HCT116 (cell line): ENCODE measurements around the gene TCF7L1. TPM values are rescaled to one million over a fixed set of nuclear protein-coding genes. Genes with fewer than 3 reads are reported as not detected.

Experiments used
- ATAC-seq: fragments of 200-7000 bp; cut with Tn5 transposase; 2 replicates; pipeline ENCODE4 v1.9.1; 2020; ENCODE audit warnings: mild to moderate bottlenecking, moderate library complexity
- BruUV-seq: library from RNA; stranded (reverse); fragments of 400-500 nt; replicated peaks from 2 replicates; lab custom pipeline; 2021; lab: Mats Ljungman, UMichigan
- CTCF ChIA-PET: fragments of 300-600 bp; sonication (Branson Sonifier 250); formaldehyde crosslinking; loops from one replicate; lab custom pipeline; 2021; ENCODE audit warnings: antibody characterized with exemption; lab: Charles Lee
- POLR2A ChIA-PET: fragments of 300-600, 350-600 bp; sonication (Branson Sonifier 250); formaldehyde crosslinking; loops from one replicate; lab custom pipeline; 2021; ENCODE audit warnings: antibody characterized with exemption; lab: Charles Lee
- RAD21 ChIA-PET, 2 experiments: fragments of 300-600 bp; sonication (Branson Sonifier 250); formaldehyde crosslinking; loops; one replicate each; lab custom pipeline; 2023; ENCODE audit warnings: low total read pairs in 2 of 2; ENCODE audit not compliant: uncharacterized antibody in 2 of 2, unreplicated experiment in 2 of 2, low non-redundant PET in 1 of 2; lab: Charles Lee
- DNase-seq: peaks from one replicate; pipeline ENCODE4 v3.0.0-alpha.2; 2010; ENCODE audit warnings: low read depth, low spot score
- H2AFZ ChIP-seq: fragments of 200-600 bp; shearing (Covaris generic), sonication (generic); 2 replicates; pipeline ENCODE4 v1.6.1; 2017; ENCODE audit warnings: low read depth, mixed run types, mixed read lengths, antibody characterized with exemption, low read length; ENCODE audit not compliant: poor library complexity, severe bottlenecking
- H3K27ac ChIP-seq: 2 replicates; pipeline ENCODE4 v1.5.1; 2012; ENCODE audit warnings: low read depth, low read length
- H3K27me3 ChIP-seq: fragments of 200-600 bp; sonication (generic); 2 replicates; pipeline ENCODE4 v1.6.1; 2016; ENCODE audit warnings: mixed run types, low read length, mixed read lengths; ENCODE audit not compliant: insufficient read depth
- H3K36me3 ChIP-seq, 2 experiments: fragments of 200-500 bp in 1 of 2; fragments of 200-600 bp in 1 of 2; sonication (Bioruptor generic) in 1 of 2; sonication (generic) in 1 of 2; 2 replicates each; pipeline versions ENCODE4 v1.5.1 to v1.6.1; 2014 to 2016; ENCODE audit warnings: low read length in 2 of 2, inconsistent platforms in 1 of 2, mixed read lengths in 1 of 2, mixed run types in 1 of 2; ENCODE audit not compliant: insufficient read depth in 2 of 2, control insufficient read depth in 1 of 2
- H3K4me1 ChIP-seq, 2 experiments: fragments of 200-600 bp in 1 of 2; sonication (generic) in 1 of 2; 2 replicates each; pipeline versions ENCODE4 v1.5.1 to v1.6.1; 2012 to 2017; ENCODE audit warnings: low read length in 2 of 2, inconsistent platforms in 1 of 2, mild to moderate bottlenecking in 1 of 2, mixed read lengths in 1 of 2, mixed run types in 1 of 2, moderate library complexity in 1 of 2; ENCODE audit not compliant: insufficient read depth in 2 of 2, control insufficient read depth in 1 of 2
- H3K4me2 ChIP-seq: fragments of 200-600 bp; sonication (generic); 2 replicates; pipeline ENCODE4 v1.6.1; 2017; ENCODE audit warnings: mixed run types, low read length, mixed read lengths
- H3K4me3 ChIP-seq, 2 experiments: fragments of 200-600 bp in 1 of 2; sonication (generic) in 1 of 2; replicated peaks in 1 of 2; 2 replicates each; pipeline ENCODE4 v1.5.1; 2011 to 2016; ENCODE audit warnings: low read length in 2 of 2, control low read depth in 1 of 2, low read depth in 1 of 2, mild to moderate bottlenecking in 1 of 2, mixed read lengths in 1 of 2, mixed run types in 1 of 2
- H3K79me2 ChIP-seq: fragments of 200-600 bp; sonication (generic); 2 replicates; pipeline ENCODE4 v1.6.1; 2017; ENCODE audit warnings: mild to moderate bottlenecking, mixed run types, low read length, moderate library complexity, mixed read lengths; ENCODE audit not compliant: insufficient read depth
- H3K9ac ChIP-seq: fragments of 200-600 bp; sonication (generic); 2 replicates; pipeline ENCODE4 v1.6.1; 2016; ENCODE audit warnings: low read length, mixed read lengths
- H3K9me2 ChIP-seq: fragments of 200-600 bp; sonication (generic), shearing (Covaris generic); 2 replicates; pipeline ENCODE4 v1.6.1; 2017; ENCODE audit warnings: mixed run types, mild to moderate bottlenecking, moderate library complexity; ENCODE audit not compliant: insufficient read depth
- H3K9me3 ChIP-seq, 2 experiments: fragments of 200-500 bp in 1 of 2; fragments of 200-600 bp in 1 of 2; sonication (Bioruptor generic) in 1 of 2; sonication (generic) in 1 of 2; 2 replicates each; pipeline ENCODE4 v1.6.1; 2014 to 2017; ENCODE audit warnings: low read length in 2 of 2, mixed read lengths in 2 of 2, inconsistent platforms in 1 of 2, low read depth in 1 of 2, mild to moderate bottlenecking in 1 of 2, mixed run types in 1 of 2, moderate library complexity in 1 of 2; ENCODE audit not compliant: control insufficient read depth in 1 of 2, insufficient read depth in 1 of 2
- H4K20me1 ChIP-seq: fragments of 200-600 bp; sonication (generic), shearing (Covaris generic); 2 replicates; pipeline ENCODE4 v1.6.1; 2017; ENCODE audit warnings: mixed run types, mild to moderate bottlenecking, moderate library complexity; ENCODE audit not compliant: insufficient read depth
- ATF3 ChIP-seq: IDR thresholded peaks from 2 replicates; pipeline ENCODE4 v1.6.1; 2012
- CBX3 ChIP-seq: IDR thresholded peaks from 2 replicates; pipeline ENCODE4 v1.6.1; 2012; ENCODE audit warnings: low read depth
- CTCF ChIP-seq, 3 experiments: fragments of 200-600 bp in 1 of 3; sonication (generic) in 1 of 3; IDR thresholded peaks in 2 of 3; conservative IDR thresholded peaks in 1 of 3; 2 replicates each; pipeline ENCODE4 v1.5.1; 2012 to 2017; ENCODE audit warnings: low read depth in 2 of 3, low read length in 2 of 3, antibody characterized with exemption in 1 of 3, borderline replicate concordance in 1 of 3, control low read depth in 1 of 3, mild to moderate bottlenecking in 1 of 3, mixed read lengths in 1 of 3, mixed run types in 1 of 3, moderate library complexity in 1 of 3; ENCODE audit not compliant: insufficient read depth in 1 of 3
- ELF1 ChIP-seq: IDR thresholded peaks from 2 replicates; pipeline ENCODE4 v1.6.1; 2012; ENCODE audit warnings: low read depth, borderline replicate concordance
- EZH2 ChIP-seq: fragments of 200-600 bp; sonication (generic); IDR thresholded peaks from 2 replicates; pipeline ENCODE4 v1.6.1; 2017; ENCODE audit warnings: antibody characterized with exemption, mixed run types
- MAX ChIP-seq: IDR thresholded peaks from 2 replicates; pipeline ENCODE4 v1.6.1; 2012
- POLR2A ChIP-seq: IDR thresholded peaks from 2 replicates; pipeline ENCODE4 v1.7.0; 2011; ENCODE audit warnings: borderline replicate concordance; ENCODE audit not compliant: insufficient read depth, insufficient read length; ENCODE audit errors: extremely low read depth
- REST ChIP-seq: IDR thresholded peaks from 2 replicates; pipeline ENCODE4 v1.6.1; 2012; ENCODE audit warnings: low read depth
- SIN3A ChIP-seq: IDR thresholded peaks from 2 replicates; pipeline ENCODE4 v1.6.1; 2012; ENCODE audit warnings: low read depth
- SRF ChIP-seq: IDR thresholded peaks from 2 replicates; pipeline ENCODE4 v1.6.1; 2012; ENCODE audit warnings: low read depth
- YY1 ChIP-seq: IDR thresholded peaks from 2 replicates; pipeline ENCODE4 v1.6.1; 2011; ENCODE audit warnings: low read length, low read depth, moderate library complexity, mild to moderate bottlenecking; ENCODE audit not compliant: insufficient replicate concordance; ENCODE audit errors: extremely low read depth
- ZFX ChIP-seq: fragments of 450-650 bp; IDR thresholded peaks from 2 replicates; pipeline ENCODE4 v1.6.1; 2017
- ZNF274 ChIP-seq: fragments of 200-500 bp; sonication (Bioruptor generic); IDR thresholded peaks from 2 replicates; pipeline ENCODE4 v1.6.1; 2014; ENCODE audit warnings: mild to moderate bottlenecking, low read depth, low read length, inconsistent platforms
- intact Hi-C: fragments of 100-400 bp; cut with micrococcal nuclease; formaldehyde crosslinking; loops from 2 replicates; pipeline ENCODE4 v1.10.0; 2022
- total RNA-seq: library from RNA; stranded (reverse); gene quantifications from one replicate; pipeline ENCODE4 v1.2.1, GENCODE V29; 2021; ENCODE audit not compliant: unreplicated experiment

Gene TCF7L1
- total RNA-seq, 1 experiment from 2014 or later, result 10.3 TPM

- H3K9me3 ChIP-seq, result no peaks in the 10 kb centered on the region
- TF ChIP-seq SRF (no peak), CBX3 (no peak), CTCF (IDR thresholded peaks at IDR 0.05 in 2 of 3, conservative IDR thresholded peaks at IDR 0.05 in 1 of 3; ENCODE audit: borderline replicate concordance in 1 of 3, insufficient read depth in 1 of 3, low read depth in 2 of 3, low read length in 2 of 3) (no peak), EZH2 (no peak), REST (no peak), POLR2A (no peak), ZNF274 (no peak), MAX (no peak), ELF1 (no peak), ZFX (no peak), SIN3A (no peak), YY1 (no peak), ATF3 (no peak)
- TF ChIP-seq, all 23 proteins: peak for 0
- RAD21 ChIA-PET, result interaction anchor here in 1 of 2 experiments (0.9 kb wide), 1 partner anchor 98 kb away, joined by 3 read pairs; the partner anchor contains the start of gene TCF7L1
- Histone ChIP-seq H3K36me3 (no peaks in the 10 kb centered on the region), H3K4me1 (no peaks in the 10 kb centered on the region; a peak in 1 of 4 replicates), H3K9ac (no peak overlapping the region), H3K4me3 (no peak overlapping the region), H2AFZ (no peak overlapping the region), H3K79me2 (no peaks in the 10 kb centered on the region), H3K9me2 (no peaks in the 10 kb centered on the region), H3K4me2 (no peak overlapping the region), H3K27ac (no peak overlapping the region), H4K20me1 (no peaks in the 10 kb centered on the region), H3K27me3 (no peaks in the 10 kb centered on the region)
- no peak for DNase-seq
- no peak for ATAC-seq
- intact Hi-C loops, result no loop called here
- no TSS peak for BruUV-seq
- POLR2A ChIA-PET, result no interaction called here
- CTCF ChIA-PET, result no interaction called here
These were observed 98.2 kb downstream of the TCF7L1 start for GRCh38 chr2:85231468-85231805.
